Panc1 (cell line): ENCODE data around the gene DUSP1.

Source experiments
- CTCF ChIP-seq: fragments of 450-650 bp; IDR thresholded peaks from 2 replicates; pipeline ENCODE4 v1.5.1; 2017; ENCODE audit warnings: mild to moderate bottlenecking
- POLR2AphosphoS5 ChIP-seq: IDR thresholded peaks from 2 replicates; pipeline ENCODE4 v1.6.1; 2012; ENCODE audit warnings: mild to moderate bottlenecking, low read depth, low read length, moderate library complexity
- REST ChIP-seq, 2 experiments: IDR thresholded peaks; 2 replicates each; pipeline ENCODE4 v1.6.1; 2011 to 2012; ENCODE audit warnings: low read depth in 2 of 2, control low read depth in 1 of 2, low read length in 1 of 2, mild to moderate bottlenecking in 1 of 2, moderate library complexity in 1 of 2; ENCODE audit not compliant: insufficient read depth in 1 of 2
- SIN3A ChIP-seq: IDR thresholded peaks from 2 replicates; pipeline ENCODE4 v1.6.1; 2012; ENCODE audit warnings: low read depth, mild to moderate bottlenecking, low read length, moderate library complexity, borderline replicate concordance; ENCODE audit not compliant: insufficient read depth
- TCF7L2 ChIP-seq: IDR thresholded peaks from 2 replicates; pipeline ENCODE4 v1.6.1; 2011; ENCODE audit warnings: mild to moderate bottlenecking, low read depth, low read length, inconsistent platforms

GRCh38 chr5:172799416-172799815 is 28.4 kb upstream of the DUSP1 start:
- TF ChIP-seq CTCF (no peak), REST (IDR thresholded peaks at IDR 0.05; ENCODE audit: insufficient read depth in 1 of 2, low read depth in 2 of 2, low read length in 1 of 2) (no peak), POLR2AphosphoS5 (no peak), TCF7L2 (no peak), SIN3A (no peak)
